DND-41 (cell line): ENCODE measurements around the gene SPTY2D1.
A peak's percentile ranks its signal among the peaks of the same experiment; 100 is the strongest.
"Not testable (repeated sequence)": the region's sequence is repeated elsewhere in the genome, so short reads cannot be mapped to it uniquely, and the experiment has no call there.

Source experiments
- ATAC-seq: fragments of 200-7000 bp; cut with Tn5 transposase; 3 replicates; pipeline ENCODE4 v1.9.1; 2021; ENCODE audit warnings: low read depth; ENCODE audit not compliant: insufficient read depth
- DNase-seq: peaks from one replicate; pipeline ENCODE4 v3.0.0-alpha.2; 2020
- H2AFZ ChIP-seq: 2 replicates; pipeline ENCODE4 v1.6.0; 2012; ENCODE audit warnings: low read depth, low read length
- H3K27ac ChIP-seq: 2 replicates; pipeline ENCODE4 v1.5.1; 2012; ENCODE audit warnings: low read length, inconsistent platforms
- H3K27me3 ChIP-seq: fragments of 200-600 bp; sonication (generic); 2 replicates; pipeline ENCODE4 v1.6.0; 2012; ENCODE audit warnings: low read length, mild to moderate bottlenecking, inconsistent platforms; ENCODE audit not compliant: insufficient read depth, poor library complexity
- H3K36me3 ChIP-seq: 2 replicates; pipeline ENCODE4 v1.5.1; 2012; ENCODE audit warnings: low read length, inconsistent platforms; ENCODE audit not compliant: insufficient read depth
- H3K4me1 ChIP-seq: 2 replicates; pipeline ENCODE4 v1.5.1; 2012; ENCODE audit warnings: mild to moderate bottlenecking, low read length; ENCODE audit not compliant: insufficient read depth
- H3K4me2 ChIP-seq: 2 replicates; pipeline ENCODE4 v1.6.0; 2012; ENCODE audit warnings: mild to moderate bottlenecking, moderate library complexity, low read length, inconsistent platforms; ENCODE audit not compliant: insufficient read depth
- H3K4me3 ChIP-seq, 2 experiments: fragments of 200-600 bp in 1 of 2; shearing (Covaris generic) in 1 of 2; 2 replicates each; pipeline ENCODE4 v1.5.1; 2012 to 2016; ENCODE audit warnings: inconsistent platforms in 2 of 2, low read length in 2 of 2, mild to moderate bottlenecking in 2 of 2, low read depth in 1 of 2, moderate library complexity in 1 of 2
- H3K79me2 ChIP-seq: 2 replicates; pipeline ENCODE4 v1.6.0; 2012; ENCODE audit warnings: low read length, inconsistent platforms; ENCODE audit not compliant: insufficient read depth
- H3K9ac ChIP-seq: 2 replicates; pipeline ENCODE4 v1.6.0; 2012; ENCODE audit warnings: low read depth, mild to moderate bottlenecking, inconsistent platforms, low read length, moderate library complexity
- H3K9me3 ChIP-seq: 2 replicates; pipeline ENCODE4 v1.5.1; 2012; ENCODE audit warnings: low read length, moderate library complexity, mild to moderate bottlenecking, inconsistent platforms; ENCODE audit not compliant: insufficient read depth, severe bottlenecking
- H4K20me1 ChIP-seq: 2 replicates; pipeline ENCODE4 v1.6.0; 2012; ENCODE audit warnings: low read length; ENCODE audit not compliant: insufficient read depth
- CTCF ChIP-seq: IDR thresholded peaks from 2 replicates; pipeline ENCODE4 v1.5.1; 2012; ENCODE audit warnings: borderline replicate concordance, low read length, moderate library complexity, mild to moderate bottlenecking; ENCODE audit not compliant: poor library complexity, severe bottlenecking; ENCODE audit errors: extremely low read depth
- EZH2 ChIP-seq: IDR thresholded peaks from 3 replicates; pipeline ENCODE4 v1.6.1; 2012; ENCODE audit warnings: borderline replicate concordance, low read depth, mild to moderate bottlenecking, moderate library complexity, low read length, inconsistent platforms; ENCODE audit not compliant: severe bottlenecking

SPTY2D1 gene

GRCh38 chr11:18634140-18635032, at the start of gene SPTY2D1:
Gene SPTY2D1, minus strand, starts transcription at chr11:18634342. Its CDS starts 85 bp downstream, at chr11:18634257.
- Histone ChIP-seq H3K27me3 (no peaks in the 10 kb centered on the region), H3K36me3 (no peaks in the 10 kb centered on the region), H3K4me2 (peak within 1 kb of the TSS; percentile 84), H3K79me2 (peaks cover 50% of the 10 kb centered on the region), H3K9me3 (no peaks in the 10 kb centered on the region), H3K4me3 (peak within 1 kb of the TSS; percentile 91 to 93), H2AFZ (peak within 1 kb of the TSS; percentile 95), H4K20me1 (peaks cover 15% of the 10 kb centered on the region; the same call in 1 of the 2 replicates), H3K9ac (peak within 1 kb of the TSS; percentile 80), H3K4me1 (peaks cover 23% of the 10 kb centered on the region), H3K27ac (peak within 1 kb of the TSS; percentile 89)
- no peak for TF ChIP-seq EZH2
- peak; percentile 2 for TF ChIP-seq CTCF
- DNase-seq (peak; percentile 99), ATAC-seq (peak; percentile 93)

- DNase-seq (no peak), ATAC-seq (no peak)
- no peaks in the 10 kb centered on the region for H3K4me1 ChIP-seq
- H3K9ac ChIP-seq: no peak overlapping the region
- no peaks in the 10 kb centered on the region for H3K9me3 ChIP-seq
- no peak overlapping the region for H2AFZ ChIP-seq
- no peaks in the 10 kb centered on the region for H3K79me2 ChIP-seq
- no peak for TF ChIP-seq CTCF
- no peak for TF ChIP-seq EZH2
- no peaks in the 10 kb centered on the region for H4K20me1 ChIP-seq
- H3K36me3 ChIP-seq: no peaks in the 10 kb centered on the region
- no peak overlapping the region for H3K27ac ChIP-seq
- no peak overlapping the region for H3K4me3 ChIP-seq
- peaks cover 3% of the 10 kb centered on the region for H3K27me3 ChIP-seq
- H3K4me2 ChIP-seq: no peak overlapping the region
Measured at GRCh38 chr11:18682466-18682865, 48.3 kb upstream of the SPTY2D1 start.

GRCh38 chr11:18681949-18682348, 47.8 kb upstream of the SPTY2D1 start:
- H3K4me3 ChIP-seq, H3K4me2 ChIP-seq, H3K9me3 ChIP-seq, H3K36me3 ChIP-seq, H3K4me1 ChIP-seq, H3K9ac ChIP-seq, H3K27me3 ChIP-seq, DNase-seq, H2AFZ ChIP-seq, ATAC-seq, H3K27ac ChIP-seq, H4K20me1 ChIP-seq, H3K79me2 ChIP-seq: not testable (repeated sequence)

- no peak for ATAC-seq
- H3K27me3 ChIP-seq: no peaks in the 10 kb centered on the region
- no peak overlapping the region for H3K4me3 ChIP-seq
- no peak for DNase-seq
- no peaks in the 10 kb centered on the region for H3K79me2 ChIP-seq
- H3K36me3 ChIP-seq: no peaks in the 10 kb centered on the region
- H3K9me3 ChIP-seq: no peaks in the 10 kb centered on the region
- H3K27ac ChIP-seq: no peak overlapping the region
- no peak overlapping the region for H3K9ac ChIP-seq
- no peaks in the 10 kb centered on the region for H4K20me1 ChIP-seq
- TF ChIP-seq EZH2: no peak
- TF ChIP-seq CTCF: no peak
- no peaks in the 10 kb centered on the region for H3K4me1 ChIP-seq
- H2AFZ ChIP-seq: no peak overlapping the region
- H3K4me2 ChIP-seq: no peak overlapping the region
Measured at GRCh38 chr11:18677560-18677959, 43.4 kb upstream of the SPTY2D1 start.
